ENCODE measurements around the gene UPK1B.

UPK1B gene

GRCh38 chr3:119177321-119177720 lies 3.9 kb downstream of the UPK1B start:
- DNase-seq: no peak

DNA sequence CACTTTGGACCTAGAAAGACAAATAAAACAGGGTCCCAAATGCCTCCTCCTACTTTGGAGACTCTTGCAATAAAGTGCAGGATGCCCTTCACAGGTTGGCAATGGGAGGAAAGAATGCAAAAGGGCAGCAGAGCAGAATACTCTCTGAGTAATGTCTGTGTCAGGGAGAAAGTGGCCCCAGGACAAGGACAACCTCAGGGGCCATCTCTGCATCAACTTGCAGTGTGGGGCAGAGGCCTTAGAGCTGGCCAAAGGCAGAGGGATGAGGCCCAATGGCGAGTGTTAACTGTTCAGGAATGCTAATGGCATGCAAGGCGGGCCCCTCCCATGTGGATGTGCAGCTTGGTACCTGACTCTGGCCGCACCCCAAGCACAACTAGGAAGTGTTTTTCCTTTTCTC lies 8.4 kb downstream of the UPK1B start:
- no peak for DNase-seq

GRCh38 chr3:119184111-119184510 lies 10.7 kb downstream of the UPK1B start:
- DNase-seq: no peak

DNA sequence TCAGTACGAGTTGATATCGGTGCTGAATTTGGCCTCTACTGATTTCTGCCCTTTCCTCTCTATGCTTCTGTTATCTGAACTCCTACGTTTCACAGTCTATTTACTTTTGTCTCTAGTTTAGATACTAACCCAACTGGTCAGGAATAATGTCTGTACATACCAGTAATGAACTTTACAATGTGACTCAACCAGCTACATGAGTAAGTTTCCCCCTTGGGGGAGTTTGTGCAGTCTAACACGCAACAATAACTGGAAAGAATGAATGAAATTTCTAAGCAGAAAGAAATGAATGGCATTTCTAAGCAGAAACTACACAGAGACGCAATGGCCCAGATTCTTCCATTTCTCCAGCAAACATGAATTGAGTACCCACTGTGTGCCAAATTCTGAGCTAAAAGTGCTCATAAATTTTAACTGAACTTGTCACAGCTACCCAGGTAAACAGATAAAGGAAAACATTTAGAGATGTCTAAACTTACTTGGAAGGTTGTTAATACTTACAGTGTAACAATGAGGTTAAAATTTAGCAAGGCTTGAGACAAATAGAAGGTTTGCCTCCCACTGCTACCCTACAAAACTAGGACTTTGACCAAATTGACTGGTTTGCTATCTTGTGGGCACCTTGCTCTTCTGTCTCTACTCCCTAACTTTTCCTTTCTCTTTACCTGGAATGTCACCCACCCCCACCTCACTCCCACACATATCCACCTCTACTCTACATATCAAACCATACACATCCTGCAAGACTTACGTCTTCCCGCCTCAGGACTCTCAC lies 11.6 kb downstream of the UPK1B start:
- no peak for DNase-seq

GRCh38 chr3:119187266-119187665 lies 13.9 kb downstream of the UPK1B start:
- DNase-seq: no peak

- DNase-seq: no peak
Observed at GRCh38 chr3:119191800-119192199, 18.4 kb downstream of the UPK1B start.

- DNase-seq: no peak
Observed at GRCh38 chr3:119194237-119195150, 21.1 kb downstream of the UPK1B start.

DNA sequence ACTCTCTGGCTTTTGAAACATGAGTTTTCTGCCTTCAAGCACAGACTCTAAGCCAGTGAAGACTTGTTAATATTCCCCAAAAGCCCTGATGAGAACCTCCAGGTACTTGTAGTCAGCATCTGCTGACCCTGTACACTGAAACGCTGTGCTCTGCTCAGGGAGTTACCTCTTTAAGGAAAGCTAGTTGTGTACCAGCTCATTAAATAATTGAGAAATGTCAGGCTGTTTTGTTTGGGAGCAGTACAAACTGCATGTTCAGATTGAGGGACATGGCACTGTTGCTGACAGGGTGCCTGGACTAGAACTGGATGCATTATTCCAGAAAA lies 21.7 kb downstream of the UPK1B start:
- no peak for DNase-seq

- DNase-seq: no peak
Observed at GRCh38 chr3:119195911-119196310, 22.5 kb downstream of the UPK1B start.

GRCh38 chr3:119205209-119205608 lies 31.8 kb downstream of the UPK1B start:
- DNase-seq: no peak

DNA sequence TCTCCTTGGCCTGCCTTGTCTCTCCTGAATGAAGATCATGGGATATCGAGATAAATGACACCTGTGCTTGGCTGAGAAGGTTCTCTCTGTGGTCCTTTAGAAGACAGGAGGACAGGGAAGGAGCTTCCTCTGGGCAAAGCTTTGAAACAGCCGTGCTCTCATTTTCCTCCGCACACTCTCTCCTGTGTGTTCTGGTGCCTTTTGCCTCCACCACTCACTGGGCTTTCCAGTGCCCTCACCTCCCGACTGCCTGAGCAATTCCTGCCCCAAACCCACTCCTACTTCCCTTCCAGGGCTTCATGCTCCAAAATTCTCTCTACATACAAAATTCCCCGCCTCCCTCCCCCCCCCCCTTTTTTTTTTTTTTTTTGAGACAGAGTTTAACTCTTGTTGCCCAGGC lies 32.3 kb downstream of the UPK1B start:
- DNase-seq: no peak

DNA sequence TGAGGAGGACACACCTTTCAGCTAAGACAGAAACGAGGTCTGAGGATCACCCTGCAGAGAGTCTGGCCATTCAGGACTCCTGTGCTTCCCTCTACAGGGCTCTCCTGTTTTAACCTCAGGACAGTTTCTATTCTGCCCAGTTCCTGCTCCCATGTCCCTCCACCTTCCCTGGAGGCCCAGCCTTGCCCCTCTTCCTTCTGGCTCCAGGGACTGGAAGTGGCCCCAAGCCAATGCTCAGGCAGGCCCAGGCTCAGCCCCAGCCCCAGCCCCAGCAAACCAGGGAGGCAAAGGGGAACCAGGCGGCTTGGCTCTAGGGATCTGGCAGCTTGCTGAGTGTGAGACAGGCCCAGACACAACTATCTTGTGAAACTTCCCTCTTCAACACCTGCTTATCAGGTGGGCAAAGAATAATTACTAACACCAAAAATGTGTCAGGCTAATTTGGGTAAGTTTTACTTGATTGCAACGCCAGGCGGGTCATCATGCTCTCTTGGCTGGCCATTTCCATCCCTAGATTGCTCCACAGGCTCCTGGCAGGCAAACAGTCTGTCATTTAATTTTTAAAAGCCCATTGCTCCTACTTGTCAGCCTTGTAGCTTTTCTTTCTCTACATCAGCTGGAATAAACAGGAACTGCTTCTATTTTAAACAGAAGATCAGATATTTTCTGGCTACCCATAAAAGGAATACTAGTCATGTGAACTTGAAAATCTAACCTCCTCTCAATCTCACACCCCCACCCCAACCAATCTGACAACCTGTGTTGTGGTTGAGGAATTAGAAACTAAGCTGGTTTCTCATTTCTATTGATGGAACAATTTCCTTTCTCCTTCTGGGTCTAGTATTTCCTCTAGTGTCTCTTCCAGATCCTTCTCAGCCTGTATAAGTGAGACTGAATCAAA lies 33.5 kb downstream of the UPK1B start:
- DNase-seq: no peak

- no peak for DNase-seq
Observed at GRCh38 chr3:119207512-119207875, 34.1 kb downstream of the UPK1B start.

GRCh38 chr3:119211193-119211592 lies 37.8 kb downstream of the UPK1B start:
- no peak for DNase-seq

DNA sequence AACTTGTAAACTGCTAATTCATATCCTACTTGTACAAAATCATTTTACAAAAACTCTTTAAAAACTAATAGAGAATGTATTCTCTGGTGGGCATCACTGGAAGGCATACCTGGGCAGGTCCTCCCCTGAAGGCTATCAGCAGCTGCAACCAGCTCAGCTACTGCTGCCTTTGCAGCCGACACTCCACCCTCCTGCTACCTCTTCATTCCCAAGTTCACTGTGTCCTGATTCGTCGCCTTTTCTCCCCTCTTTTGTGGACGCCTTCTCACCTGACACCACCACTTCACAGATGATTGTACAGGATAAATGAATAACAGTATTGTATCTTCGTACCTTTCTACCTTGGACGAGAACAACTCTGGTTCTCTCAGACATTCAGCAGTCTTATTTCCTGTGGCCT lies 38.4 kb downstream of the UPK1B start:
- no peak for DNase-seq

GRCh38 chr3:119219069-119219468 lies 45.7 kb downstream of the UPK1B start:
- DNase-seq: no peak

DNA sequence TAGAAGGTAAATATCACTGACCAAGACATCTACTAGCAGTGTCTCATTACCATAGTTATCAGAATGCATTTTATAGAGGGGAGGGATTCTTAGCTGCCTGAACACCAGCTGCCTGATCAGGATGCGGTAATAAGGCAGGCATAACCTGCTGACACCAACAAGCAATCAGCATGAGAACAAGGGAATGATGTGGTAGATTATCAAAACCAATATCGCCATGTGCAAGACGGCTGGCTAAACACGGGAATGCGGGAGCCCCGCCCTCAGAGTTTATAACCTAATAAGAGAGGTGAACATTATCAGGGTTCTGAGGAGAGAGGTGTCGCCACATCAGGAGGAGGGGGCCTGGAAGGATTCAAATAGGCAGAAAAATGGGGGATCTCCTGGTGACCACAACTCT lies 46.8 kb downstream of the UPK1B start:
- no peak for DNase-seq

DNA sequence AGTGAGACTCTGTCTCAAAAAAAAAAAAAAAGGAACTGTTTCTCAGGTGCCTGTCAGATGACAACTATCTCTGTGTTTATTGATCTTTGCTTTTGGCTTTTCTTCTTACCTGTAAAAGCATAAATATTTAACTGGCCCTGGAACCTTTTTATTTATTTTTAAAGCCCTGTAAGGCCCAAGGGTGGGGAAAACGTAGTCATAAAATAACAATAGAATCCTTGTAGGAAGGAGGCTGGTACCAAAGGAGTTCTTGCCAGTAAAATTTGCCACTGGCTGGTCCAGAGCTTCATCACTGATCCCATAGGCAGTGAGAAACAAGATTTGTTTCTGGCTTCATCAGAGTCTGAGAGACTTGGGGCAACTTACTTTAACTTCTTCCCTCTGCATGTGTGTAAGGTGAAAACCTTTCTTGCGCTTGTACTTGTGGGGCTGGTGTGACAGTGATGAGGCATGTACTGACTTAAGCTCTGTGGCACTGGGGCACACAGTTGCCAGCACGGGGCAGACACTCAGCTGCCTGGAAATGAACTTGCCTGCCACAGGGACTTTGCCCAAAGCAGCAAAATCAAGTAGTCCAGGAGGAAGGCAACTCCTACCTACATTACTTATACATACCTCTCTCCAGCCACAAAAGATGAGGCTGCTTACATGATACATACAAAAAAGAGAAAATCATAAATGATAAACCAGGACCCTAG lies 47.7 kb downstream of the UPK1B start:
- no peak for DNase-seq

- no peak for DNase-seq
Observed at GRCh38 chr3:119221779-119222320, 48.5 kb downstream of the UPK1B start.

GRCh38 chr3:119222391-119222790 lies 49.0 kb downstream of the UPK1B start:
- DNase-seq: no peak

DNA sequence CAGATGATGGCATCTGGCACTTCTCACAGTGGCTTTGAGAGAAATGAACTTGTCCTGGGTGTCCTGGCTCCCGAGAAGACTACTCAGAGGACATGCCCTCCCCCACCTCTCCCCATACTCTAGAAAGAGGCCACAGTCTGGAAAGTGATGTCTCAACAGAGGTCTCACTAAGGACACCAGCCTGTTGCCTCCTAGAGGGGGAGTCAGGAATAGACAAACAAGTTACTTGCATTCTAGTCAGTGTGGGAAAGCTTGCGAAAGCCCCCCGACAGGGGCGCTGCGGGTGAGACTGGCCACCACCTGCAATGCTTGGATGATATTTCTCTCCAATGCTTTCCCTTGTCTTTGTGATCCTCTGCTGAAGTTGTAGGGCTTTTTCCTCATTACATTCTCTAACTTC lies 50.1 kb downstream of the UPK1B start:
- DNase-seq: no peak

DNA sequence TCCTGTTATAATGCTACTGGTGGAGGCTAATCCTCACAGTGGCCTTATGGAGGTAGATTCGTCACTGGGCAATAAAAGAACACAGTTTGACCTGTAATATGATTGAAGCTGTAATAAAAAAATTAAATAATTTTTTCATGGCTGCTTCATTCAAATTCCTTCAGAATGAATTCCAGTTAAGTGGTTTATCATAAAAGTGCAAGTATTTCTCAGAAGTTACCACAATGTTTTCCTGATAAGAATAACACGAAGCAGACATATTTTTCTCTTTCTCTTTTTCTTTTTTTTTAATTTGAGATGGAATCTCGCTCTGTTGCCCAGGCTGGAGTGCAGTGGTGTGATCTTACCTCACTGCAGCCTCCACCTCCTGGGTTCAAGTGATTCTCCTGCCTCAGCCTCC lies 51.7 kb downstream of the UPK1B start:
- DNase-seq: no peak
